B cell (primary cell): ENCODE measurements around the gene PON3. TPM values are rescaled to one million over a fixed set of nuclear protein-coding genes. Genes with fewer than 3 reads are reported as not detected.

Source experiments
- ATAC-seq: fragments of 200-7000 bp; cut with Tn5 transposase; one replicate; pipeline ENCODE4 v1.10.0; 2021; ENCODE audit warnings: low read depth, mild to moderate bottlenecking, moderate number of reproducible peaks, moderate library complexity
- CTCF ChIA-PET: fragments of 350-600 bp; sonication (Branson Sonifier 250); formaldehyde crosslinking; loops from one replicate; lab custom pipeline; 2021; ENCODE audit warnings: antibody characterized with exemption, inconsistent platforms; lab: Charles Lee
- POLR2A ChIA-PET: fragments of 350-600 bp; sonication (Branson Sonifier 250); formaldehyde crosslinking; loops from one replicate; lab custom pipeline; 2021; ENCODE audit warnings: antibody characterized with exemption; lab: Charles Lee
- DNase-seq: peaks from one replicate; pipeline ENCODE4 v3.0.0; 2013
- H2AFZ ChIP-seq: 2 replicates; pipeline ENCODE4 v1.6.1; 2012; ENCODE audit warnings: mild to moderate bottlenecking, low read depth, low read length; ENCODE audit not compliant: insufficient read depth, poor library complexity, severe bottlenecking
- H3K27ac ChIP-seq, 2 donors: 1 replicate in 1 of 2; 2 replicates in 1 of 2; pipeline ENCODE4 v1.5.1; 2012 to 2013; ENCODE audit warnings: low read length in 2 of 2, mild to moderate bottlenecking in 2 of 2, moderate library complexity in 1 of 2
- H3K27me3 ChIP-seq, 4 experiments: fragments of 200-600 bp in 1 of 4; sonication (generic) in 1 of 4; replicated peaks in 1 of 4; 1 replicate in 2 of 4; 2 replicates in 2 of 4; pipeline versions ENCODE4 v1.6.1 to v1.7.0; 2013 to 2016; ENCODE audit warnings: low read length in 3 of 4, mild to moderate bottlenecking in 2 of 4, mixed read lengths in 1 of 4, moderate library complexity in 1 of 4; ENCODE audit not compliant: insufficient read depth in 4 of 4, control insufficient read depth in 3 of 4; ENCODE audit errors: control extremely low read depth in 1 of 4
- H3K36me3 ChIP-seq, 2 experiments: replicated peaks in 1 of 2; 1 replicate in 1 of 2; 2 replicates in 1 of 2; pipeline versions ENCODE4 v1.6.1 to v1.7.1; 2013; ENCODE audit warnings: low read length in 1 of 2; ENCODE audit not compliant: insufficient read depth in 2 of 2, control insufficient read depth in 1 of 2; ENCODE audit errors: control extremely low read depth in 1 of 2, extremely low read depth in 1 of 2
- H3K4me1 ChIP-seq, 2 donors: fragments of 200-600 bp in 1 of 2; sonication (generic) in 1 of 2; 1 replicate in 1 of 2; 2 replicates in 1 of 2; pipeline versions ENCODE4 v1.5.1 to v1.6.1; 2013 to 2017; ENCODE audit warnings: low read length in 2 of 2; ENCODE audit not compliant: control insufficient read depth in 2 of 2, insufficient read depth in 2 of 2
- H3K4me2 ChIP-seq: replicated peaks from 2 replicates; pipeline ENCODE3; 2012; ENCODE audit warnings: mild to moderate bottlenecking, low read depth, low read length; ENCODE audit not compliant: poor library complexity, severe bottlenecking
- H3K4me3 ChIP-seq, 5 experiments: fragments of 200-600 bp in 1 of 5; sonication (generic) in 1 of 5; 1 replicate in 3 of 5; 2 replicates in 2 of 5; pipeline versions ENCODE4 v1.5.1 to v1.7.0; 2011 to 2016; ENCODE audit warnings: low read length in 4 of 5, mild to moderate bottlenecking in 4 of 5, low read depth in 2 of 5, control low read depth in 1 of 5, moderate library complexity in 1 of 5; ENCODE audit not compliant: insufficient read depth in 1 of 5; ENCODE audit errors: control extremely low read depth in 1 of 5, extremely low read depth in 1 of 5
- H3K79me2 ChIP-seq: fragments of 200-600 bp; sonication (generic); one replicate; pipeline ENCODE4 v1.6.0; 2016; ENCODE audit warnings: low read length; ENCODE audit not compliant: control insufficient read depth, insufficient read depth
- H3K9ac ChIP-seq: fragments of 200-600 bp; sonication (generic); 2 replicates; pipeline ENCODE4 v1.6.1; 2017; ENCODE audit warnings: mild to moderate bottlenecking, low read length, moderate library complexity
- H3K9me3 ChIP-seq, 3 donors: one replicate each; pipeline versions ENCODE4 v1.6.1 to v1.7.1; 2013; ENCODE audit warnings: low read length in 2 of 3; ENCODE audit not compliant: control insufficient read depth in 2 of 3, insufficient read depth in 1 of 3; ENCODE audit errors: control extremely low read depth in 1 of 3
- H4K20me1 ChIP-seq: 2 replicates; pipeline ENCODE4 v1.6.0; 2012; ENCODE audit warnings: mild to moderate bottlenecking, low read length; ENCODE audit not compliant: insufficient read depth, control insufficient read depth, poor library complexity, severe bottlenecking
- H3K27ac Mint-ChIP-seq: one replicate; pipeline ENCODE4 v1.8.0; 2021; ENCODE audit warnings: mixed read lengths
- H3K27me3 Mint-ChIP-seq: one replicate; pipeline ENCODE4 v1.8.0; 2021; ENCODE audit warnings: mixed read lengths
- H3K4me1 Mint-ChIP-seq: one replicate; pipeline ENCODE4 v1.8.0; 2021; ENCODE audit warnings: mixed read lengths
- H3K4me3 Mint-ChIP-seq: one replicate; pipeline ENCODE4 v1.8.0; 2021; ENCODE audit warnings: mixed read lengths
- H3K9me3 Mint-ChIP-seq: one replicate; pipeline ENCODE4 v1.8.0; 2022; ENCODE audit warnings: mixed read lengths; ENCODE audit not compliant: insufficient read depth
- CTCF ChIP-seq: fragments of 200-600 bp; IDR thresholded peaks from one replicate; pipeline ENCODE4 v1.8.0; 2022; ENCODE audit warnings: antibody characterized with exemption, mild to moderate bottlenecking
- EZH2 ChIP-seq: IDR thresholded peaks from 2 replicates; pipeline ENCODE4 v1.6.1; 2012; ENCODE audit warnings: borderline replicate concordance, low read depth, mild to moderate bottlenecking, moderate library complexity, low read length; ENCODE audit not compliant: insufficient read depth, poor library complexity, severe bottlenecking
- WGBS: methylation state at CpG from one replicate; pipeline ENCODE4 v1.1.5; 2013; ENCODE audit warnings: missing lambda C conversion rate; ENCODE audit not compliant: insufficient coverage; 5-methylcytosine and 5-hydroxymethylcytosine counted together
- intact Hi-C: fragments of 100-400 bp; cut with micrococcal nuclease; formaldehyde crosslinking; loops from one replicate; pipeline ENCODE4 v1.10.0; 2022
- polyA plus RNA-seq: library from polyadenylated mRNA; depleted of rRNA; stranded (reverse); fragments of >200 nt; gene quantifications from 2 replicates; pipeline ENCODE4 v1.2.3, GENCODE V29; 2012
- total RNA-seq, 2 donors: library from RNA; stranded (reverse); fragments of 120-200 nt in 1 of 2; gene quantifications; 1 replicate in 1 of 2; 2 replicates in 1 of 2; pipeline versions ENCODE4 v1.2.3 to v1.2.4, GENCODE V29; 2013 to 2022

Gene PON3
- total and polyA plus RNA-seq, 2 donors (not counting 1 experiment from before 2014, with no cell fraction given): not detected

GRCh38 chr7:95405208-95405607 lies 9.0 kb upstream of the PON3 start:
- CTCF ChIA-PET: no interaction called here

GRCh38 chr7:95404316-95404865 lies 8.2 kb upstream of the PON3 start:
- 98% methylated on average over 4 of the region's 4 CpGs for WGBS
- POLR2A ChIA-PET: no interaction called here

More at GRCh38 chr7:95405208-95405607, 9.0 kb upstream of the PON3 start:
- no peak overlapping the region for H3K4me3 Mint-ChIP-seq
- H3K79me2 ChIP-seq: no peaks in the 10 kb centered on the region
- H3K27ac ChIP-seq: no peak overlapping the region
- ATAC-seq (no peak), DNase-seq (no peak)
- no peaks in the 10 kb centered on the region for H3K4me1 ChIP-seq
- no peaks in the 10 kb centered on the region for H3K4me1 Mint-ChIP-seq
- H3K9me3 Mint-ChIP-seq: no peaks in the 10 kb centered on the region
- intact Hi-C loops: no loop called here
- H3K4me2 ChIP-seq: no peak overlapping the region
- no peak overlapping the region for H3K9ac ChIP-seq
- H3K27me3 Mint-ChIP-seq: no peaks in the 10 kb centered on the region
- WGBS: no CpG with 5 or more reads among the region's 3 CpGs
- no peaks in the 10 kb centered on the region for H3K27me3 ChIP-seq
- no peaks in the 10 kb centered on the region for H4K20me1 ChIP-seq
- H2AFZ ChIP-seq: no peak overlapping the region
- no peak overlapping the region for H3K4me3 ChIP-seq
- POLR2A ChIA-PET: no interaction called here
- TF ChIP-seq CTCF (no peak), EZH2 (no peak)
- H3K27ac Mint-ChIP-seq: no peak overlapping the region
- H3K36me3 ChIP-seq: peaks cover 0 to 2% of the 10 kb centered on the region in 2 experiments
- H3K9me3 ChIP-seq: no peaks in the 10 kb centered on the region

More at GRCh38 chr7:95404316-95404865, 8.2 kb upstream of the PON3 start:
- H3K9me3 Mint-ChIP-seq: no peaks in the 10 kb centered on the region
- Histone ChIP-seq H3K27me3 (peaks cover 0 to 3% (median 0%) of the 10 kb centered on the region in 4 experiments), H3K79me2 (no peaks in the 10 kb centered on the region), H3K27ac (no peak overlapping the region), H3K36me3 (peaks cover 0 to 2% of the 10 kb centered on the region in 2 experiments), H2AFZ (no peak overlapping the region), H3K9me3 (no peaks in the 10 kb centered on the region), H3K4me2 (no peak overlapping the region), H3K9ac (no peak overlapping the region), H3K4me1 (no peaks in the 10 kb centered on the region), H3K4me3 (no peak overlapping the region), H4K20me1 (no peaks in the 10 kb centered on the region)
- intact Hi-C loops: no loop called here
- no peak overlapping the region for H3K4me3 Mint-ChIP-seq
- TF ChIP-seq EZH2: no peak
- no peak for TF ChIP-seq CTCF
- H3K4me1 Mint-ChIP-seq: no peaks in the 10 kb centered on the region
- peaks cover 3% of the 10 kb centered on the region for H3K27me3 Mint-ChIP-seq
- ATAC-seq (no peak), DNase-seq (no peak)
- CTCF ChIA-PET: no interaction called here
- H3K27ac Mint-ChIP-seq: no peak overlapping the region
